Transverse colon (tissue), 4 donors: ENCODE results near the gene POU2F1. TPM values are rescaled to one million over a fixed set of nuclear protein-coding genes. Genes with fewer than 3 reads are reported as not detected.

Experiments used
- DNase-seq: peaks from one replicate; pipeline ENCODE4 v3.0.0-alpha.2; 2019
- H3K27ac ChIP-seq, 4 donors: fragments of 200-600 bp; sonication (generic); 2 replicates each; pipeline ENCODE4 v1.5.1; 2016 to 2018; ENCODE audit warnings: inconsistent platforms in 4 of 4
- H3K27me3 ChIP-seq: fragments of 200-600 bp; sonication (generic); 2 replicates; pipeline ENCODE4 v1.5.1; 2017; ENCODE audit warnings: inconsistent platforms
- H3K36me3 ChIP-seq, 4 donors: fragments of 200-600 bp; sonication (generic); 2 replicates each; pipeline ENCODE4 v1.5.1; 2017 to 2019; ENCODE audit warnings: inconsistent platforms in 4 of 4
- H3K4me1 ChIP-seq, 4 donors: fragments of 200-600 bp; sonication (generic); 2 replicates each; pipeline ENCODE4 v1.5.1; 2017 to 2020; ENCODE audit warnings: inconsistent platforms in 4 of 4
- H3K4me3 ChIP-seq, 4 donors: fragments of 200-600 bp; sonication (generic); 1 replicate in 1 of 4; 2 replicates in 3 of 4; pipeline versions ENCODE4 v1.5.1 to v1.6.1; 2017 to 2019; ENCODE audit warnings: inconsistent platforms in 4 of 4
- H3K9me3 ChIP-seq, 2 donors: fragments of 200-600 bp; sonication (generic); 2 replicates each; pipeline ENCODE4 v1.5.1; 2017 to 2019; ENCODE audit warnings: inconsistent platforms in 2 of 2
- CTCF ChIP-seq, 5 experiments: fragments of 200-600 bp in 3 of 5; fragments of 450-650 bp in 2 of 5; sonication (generic) in 3 of 5; IDR thresholded peaks; 1 replicate in 2 of 5; 2 replicates in 3 of 5; pipeline ENCODE4 v1.5.1; 2016 to 2017; ENCODE audit warnings: antibody characterized with exemption in 5 of 5, inconsistent platforms in 3 of 5, mild to moderate bottlenecking in 2 of 5, moderate library complexity in 1 of 5
- EP300 ChIP-seq: sonication (generic); formaldehyde crosslinking; IDR thresholded peaks from one replicate; pipeline ENCODE4 v1.6.1; 2017; ENCODE audit warnings: antibody characterized with exemption, low read depth
- POLR2A ChIP-seq: fragments of 450-650 bp; IDR thresholded peaks from one replicate; pipeline ENCODE4 v1.6.1; 2016; ENCODE audit warnings: antibody characterized with exemption, mild to moderate bottlenecking, moderate library complexity
- POLR2AphosphoS5 ChIP-seq, 3 donors: sonication (generic); formaldehyde crosslinking; IDR thresholded peaks; one replicate each; pipeline ENCODE4 v1.6.1; 2016; ENCODE audit warnings: antibody characterized with exemption in 3 of 3
- WGBS, 2 donors: methylation state at CpG; one replicate each; pipeline ENCODE4 v1.1.5; 2018; ENCODE audit warnings: low coverage in 1 of 2; 5-methylcytosine and 5-hydroxymethylcytosine counted together
- in situ Hi-C, 4 donors: fragments of 200-750 bp; cut with MboI; loops; one replicate each; pipeline versions ENCODE4 v1.15.0 to v1.15.1; 2017; ENCODE audit warnings: low sequenced_read_pairs in 3 of 4, low pct_ligation_motif_present in 1 of 4, low pct_unique_long_range_greater_than_20kb in 1 of 4
- intact Hi-C: fragments of 100-400 bp; cut with DNase I; formaldehyde crosslinking; loops from one replicate; pipeline ENCODE4 v1.15.1; 2023; ENCODE audit warnings: low total_unique reads
- total RNA-seq, 4 donors: library from RNA; depleted of rRNA; stranded (reverse); fragments of >200 nt; gene quantifications; one replicate each; pipeline ENCODE4 v1.1.0, GENCODE V29; 2016

Gene POU2F1
- total RNA-seq, 4 donors from 2014 or later: 6.6 to 31.8 (median 19.0) TPM

- WGBS, 2 donors: 57 to 60% methylated on average over 2 of the region's 2 CpGs
Measured at GRCh38 chr1:167428395-167428794, 207.7 kb downstream of the POU2F1 start.

GRCh38 chr1:167429612-167430011, 208.9 kb downstream of the POU2F1 start:
- H3K4me1 ChIP-seq: no peaks in the 10 kb centered on the region
- no peaks in the 10 kb centered on the region for H3K27me3 ChIP-seq
- in situ Hi-C loops (loop anchor here in 2 of 4 donors (25.0 kb wide), 3 partner anchors 167 to 542 kb away; partner anchors contain the start of gene TADA1 (in 1 of the 2)), intact Hi-C loops (no loop called here)
- no peaks in the 10 kb centered on the region for H3K36me3 ChIP-seq
- no peak for DNase-seq
- H3K4me3 ChIP-seq: no peak overlapping the region
- no peak overlapping the region for H3K27ac ChIP-seq
- TF ChIP-seq POLR2AphosphoS5 (IDR thresholded peaks at IDR 0.05): no peak
- no peak for TF ChIP-seq EP300
- TF ChIP-seq CTCF (IDR thresholded peaks at IDR 0.05): no peak
- TF ChIP-seq POLR2A: no peak
- 40 to 53% methylated on average over 1 to 2 of the region's 2 CpGs for WGBS, 2 donors
- H3K9me3 ChIP-seq: no peaks in the 10 kb centered on the region

More at GRCh38 chr1:167428395-167428794, 207.7 kb downstream of the POU2F1 start:
- intact Hi-C loops: no loop called here
- H3K36me3 ChIP-seq: no peaks in the 10 kb centered on the region
- H3K27me3 ChIP-seq: no peaks in the 10 kb centered on the region
- H3K27ac ChIP-seq: no peak overlapping the region
- TF ChIP-seq EP300 (no peak), CTCF (IDR thresholded peaks at IDR 0.05) (no peak), POLR2AphosphoS5 (IDR thresholded peaks at IDR 0.05) (no peak), POLR2A (no peak)
- no peak overlapping the region for H3K4me3 ChIP-seq
- DNase-seq: no peak
- in situ Hi-C loops: loop anchor here in 2 of 4 donors (25.0 kb wide), 3 partner anchors 166 to 541 kb away; partner anchors contain the start of gene TADA1 (in 1 of the 2)
- H3K9me3 ChIP-seq: no peaks in the 10 kb centered on the region
- no peaks in the 10 kb centered on the region for H3K4me1 ChIP-seq

- intact Hi-C loops (no loop called here), in situ Hi-C loops (loop anchor here in 2 of 4 donors (25.0 kb wide), 3 partner anchors 168 to 543 kb away; partner anchors contain the start of gene TADA1 (in 1 of the 2))
- no peak for TF ChIP-seq CTCF (IDR thresholded peaks at IDR 0.05)
- no peak for TF ChIP-seq POLR2AphosphoS5 (IDR thresholded peaks at IDR 0.05)
- TF ChIP-seq POLR2A: no peak
- TF ChIP-seq EP300: no peak
- H3K27me3 ChIP-seq: no peaks in the 10 kb centered on the region
- H3K36me3 ChIP-seq: no peaks in the 10 kb centered on the region
- DNase-seq: no peak
- H3K4me3 ChIP-seq: no peak overlapping the region
- H3K4me1 ChIP-seq: no peaks in the 10 kb centered on the region
- no peak overlapping the region for H3K27ac ChIP-seq
- no peaks in the 10 kb centered on the region for H3K9me3 ChIP-seq
- 89 to 99% methylated on average over 10 to 17 of the region's 17 CpGs for WGBS, 2 donors
Measured at GRCh38 chr1:167430134-167430848, 209.6 kb downstream of the POU2F1 start.

GRCh38 chr1:167430849-167431242, 210.2 kb downstream of the POU2F1 start:
- intact Hi-C loops: no loop called here
- WGBS, 2 donors: 80 to 94% methylated on average over 5 to 10 of the region's 10 CpGs

More at GRCh38 chr1:167430849-167431242, 210.2 kb downstream of the POU2F1 start:
- Histone ChIP-seq H3K27me3 (no peaks in the 10 kb centered on the region), H3K27ac (no peak overlapping the region), H3K4me3 (no peak overlapping the region), H3K36me3 (no peaks in the 10 kb centered on the region), H3K9me3 (no peaks in the 10 kb centered on the region), H3K4me1 (no peaks in the 10 kb centered on the region)
- no peak for DNase-seq
- no peak for TF ChIP-seq CTCF (IDR thresholded peaks at IDR 0.05)
- in situ Hi-C loops: loop anchor here in 2 of 4 donors (25.0 kb wide), 3 partner anchors 169 to 544 kb away; partner anchors contain the start of gene TADA1 (in 1 of the 2)
